ENCODE measurements around the gene PPFIA1.

PPFIA1 gene

DNA sequence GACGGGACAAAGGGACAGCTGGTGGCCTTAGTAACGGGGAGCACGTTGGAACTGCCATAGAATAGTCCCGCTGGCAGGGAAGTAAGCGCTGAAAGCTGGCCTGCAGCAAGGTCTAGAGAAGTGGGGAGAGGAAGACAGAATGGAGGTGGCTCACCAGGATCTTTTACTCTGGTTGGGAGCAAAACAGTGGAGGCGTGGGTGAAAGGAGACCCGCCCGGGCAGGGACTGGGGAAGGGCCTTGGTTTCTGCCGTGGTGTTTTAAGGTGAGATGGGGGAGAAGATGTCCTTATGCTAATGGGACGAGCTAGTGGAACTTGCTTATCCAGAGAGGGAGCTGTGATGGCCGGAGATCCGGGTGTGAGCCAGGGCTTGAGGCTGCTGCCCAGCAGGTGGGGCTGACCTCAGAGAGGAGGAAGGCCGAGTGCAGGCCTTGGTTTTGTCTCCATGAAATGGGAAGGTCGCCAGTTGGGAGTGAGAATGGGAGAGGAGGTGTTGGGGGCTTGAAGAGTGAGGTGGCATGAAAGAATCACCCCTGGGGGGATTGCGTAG is 71.5 kb downstream of the PPFIA1 start:
- no peak overlapping the region for H3K27ac ChIP-seq (replicated peaks)
- H3K27me3 ChIP-seq (ENCODE audit: insufficient read depth, poor library complexity, severe bottlenecking), result no peaks in the 10 kb centered on the region
- DNase-seq (ENCODE audit: low read depth in 1 of 2, low spot score in 1 of 2), result no peak
- TF ChIP-seq, protein P1, sequence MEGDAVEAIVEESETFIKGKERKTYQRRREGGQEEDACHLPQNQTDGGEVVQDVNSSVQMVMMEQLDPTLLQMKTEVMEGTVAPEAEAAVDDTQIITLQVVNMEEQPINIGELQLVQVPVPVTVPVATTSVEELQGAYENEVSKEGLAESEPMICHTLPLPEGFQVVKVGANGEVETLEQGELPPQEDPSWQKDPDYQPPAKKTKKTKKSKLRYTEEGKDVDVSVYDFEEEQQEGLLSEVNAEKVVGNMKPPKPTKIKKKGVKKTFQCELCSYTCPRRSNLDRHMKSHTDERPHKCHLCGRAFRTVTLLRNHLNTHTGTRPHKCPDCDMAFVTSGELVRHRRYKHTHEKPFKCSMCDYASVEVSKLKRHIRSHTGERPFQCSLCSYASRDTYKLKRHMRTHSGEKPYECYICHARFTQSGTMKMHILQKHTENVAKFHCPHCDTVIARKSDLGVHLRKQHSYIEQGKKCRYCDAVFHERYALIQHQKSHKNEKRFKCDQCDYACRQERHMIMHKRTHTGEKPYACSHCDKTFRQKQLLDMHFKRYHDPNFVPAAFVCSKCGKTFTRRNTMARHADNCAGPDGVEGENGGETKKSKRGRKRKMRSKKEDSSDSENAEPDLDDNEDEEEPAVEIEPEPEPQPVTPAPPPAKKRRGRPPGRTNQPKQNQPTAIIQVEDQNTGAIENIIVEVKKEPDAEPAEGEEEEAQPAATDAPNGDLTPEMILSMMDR (IDR thresholded peaks at IDR 0.05; ENCODE audit: insufficient read depth, low read length), result no peak
- no peak for TF ChIP-seq GABPA (IDR thresholded peaks at IDR 0.05; ENCODE audit: low read depth)
- no peak for TF ChIP-seq SPI1 (IDR thresholded peaks at IDR 0.05; ENCODE audit: borderline replicate concordance, low read depth)
- no peak for TF ChIP-seq REST (IDR thresholded peaks at IDR 0.05; ENCODE audit: insufficient replicate concordance, low read depth)
- no peak for TF ChIP-seq POLR2AphosphoS5 (IDR thresholded peaks at IDR 0.05; ENCODE audit: low read depth)
- H3K4me3 ChIP-seq (replicated peaks; ENCODE audit: insufficient read depth, low read length), result no peak overlapping the region

DNA sequence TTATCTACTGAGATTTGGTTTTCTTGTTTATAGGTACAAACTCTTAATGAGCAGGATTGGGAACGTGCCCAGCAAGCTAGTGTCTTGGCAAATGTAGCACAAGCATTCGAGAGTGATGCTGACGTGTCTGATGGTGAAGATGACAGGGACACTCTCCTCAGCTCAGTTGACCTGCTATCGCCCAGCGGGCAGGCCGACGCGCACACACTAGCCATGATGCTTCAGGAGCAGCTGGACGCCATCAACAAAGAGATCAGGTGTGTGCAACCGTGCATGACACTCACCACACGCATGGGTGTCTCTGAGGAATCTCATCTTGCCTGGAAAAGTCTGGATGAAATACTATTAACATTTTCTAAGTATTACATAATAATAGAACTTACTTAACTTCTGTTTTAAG is 73.1 kb downstream of the PPFIA1 start:
- Histone ChIP-seq H3K27ac (replicated peaks) (no peak overlapping the region), H3K4me3 (replicated peaks; ENCODE audit: insufficient read depth, low read length) (no peak overlapping the region), H3K27me3 (ENCODE audit: insufficient read depth, poor library complexity, severe bottlenecking) (no peaks in the 10 kb centered on the region)
- TF ChIP-seq SPI1 (IDR thresholded peaks at IDR 0.05; ENCODE audit: borderline replicate concordance, low read depth) (no peak), POLR2AphosphoS5 (IDR thresholded peaks at IDR 0.05; ENCODE audit: low read depth) (no peak), REST (IDR thresholded peaks at IDR 0.05; ENCODE audit: insufficient replicate concordance, low read depth) (no peak), GABPA (IDR thresholded peaks at IDR 0.05; ENCODE audit: low read depth) (no peak)
- TF ChIP-seq, protein P1 (IDR thresholded peaks at IDR 0.05; ENCODE audit: insufficient read depth, low read length), result no peak
- DNase-seq (ENCODE audit: low read depth in 1 of 2, low spot score in 1 of 2), result no peak

DNA sequence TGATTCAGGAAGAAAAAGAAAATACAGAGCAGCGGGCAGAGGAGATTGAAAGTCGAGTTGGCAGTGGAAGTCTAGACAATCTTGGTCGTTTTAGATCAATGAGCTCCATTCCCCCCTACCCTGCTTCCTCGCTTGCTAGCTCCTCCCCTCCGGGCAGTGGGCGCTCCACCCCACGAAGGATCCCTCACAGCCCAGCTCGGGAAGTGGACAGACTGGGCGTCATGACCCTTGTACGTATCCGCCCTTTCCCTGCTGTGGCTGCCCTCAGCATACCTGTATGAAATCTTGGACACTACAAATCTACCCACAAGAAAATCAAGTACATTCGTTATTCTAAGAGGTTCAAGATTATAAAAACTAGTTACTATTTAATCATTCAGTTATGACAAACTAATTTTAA is 77.7 kb downstream of the PPFIA1 start:
- no peak for DNase-seq (ENCODE audit: low read depth in 1 of 2, low spot score in 1 of 2)
- Histone ChIP-seq H3K27me3 (ENCODE audit: insufficient read depth, poor library complexity, severe bottlenecking) (no peaks in the 10 kb centered on the region), H3K27ac (replicated peaks) (no peak overlapping the region), H3K4me3 (replicated peaks; ENCODE audit: insufficient read depth, low read length) (no peak overlapping the region)
- TF ChIP-seq, protein P1 (IDR thresholded peaks at IDR 0.05; ENCODE audit: insufficient read depth, low read length), result no peak
- TF ChIP-seq POLR2AphosphoS5 (IDR thresholded peaks at IDR 0.05; ENCODE audit: low read depth) (no peak), GABPA (IDR thresholded peaks at IDR 0.05; ENCODE audit: low read depth) (no peak), REST (IDR thresholded peaks at IDR 0.05; ENCODE audit: insufficient replicate concordance, low read depth) (no peak)

All from HL-60 (cell line).